ENCODE data around the gene DIP2B. TPM values are rescaled to one million over a fixed set of nuclear protein-coding genes. Genes with fewer than 3 reads are reported as not detected.

Gene DIP2B
- polyA plus RNA-seq, 1 donor from 2014 or later = 44.0 TPM

DNA sequence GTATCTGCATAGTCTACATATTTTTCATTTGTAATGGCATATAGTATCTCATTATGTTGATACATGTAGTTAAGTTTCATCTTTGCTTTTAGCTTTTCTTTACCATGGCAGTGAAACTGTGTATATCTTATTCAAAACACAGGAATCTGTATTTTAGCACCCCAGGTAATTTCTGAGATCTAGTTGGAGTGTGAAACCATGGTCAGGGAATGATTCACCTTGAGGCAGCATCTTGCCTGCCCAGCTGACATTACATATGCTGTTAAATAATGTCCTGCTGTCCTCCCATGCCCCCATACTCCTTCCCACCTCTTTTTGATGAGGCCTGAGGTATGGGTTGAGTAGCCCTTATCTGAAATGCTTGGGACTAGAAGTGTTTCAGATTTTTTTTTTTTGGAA is 133.7 kb downstream of the DIP2B start:
- no peaks in the 10 kb centered on the region for H3K27me3 ChIP-seq (ENCODE audit: insufficient read depth, low read depth, low read length)
- no peaks in the 10 kb centered on the region for H4K20me1 ChIP-seq (ENCODE audit: insufficient read depth)
- TF ChIP-seq POLR2AphosphoS5 (IDR thresholded peaks at IDR 0.05) (no peak), RAD21 (conservative IDR thresholded peaks at IDR 0.05) (no peak), MXI1 (conservative IDR thresholded peaks at IDR 0.05; ENCODE audit: poor library complexity, severe bottlenecking) (no peak), SMC3 (conservative IDR thresholded peaks at IDR 0.05; ENCODE audit: poor library complexity) (no peak)
- H3F3A ChIP-seq (ENCODE audit: insufficient read depth, low read length, poor library complexity, severe bottlenecking) = no peaks in the 10 kb centered on the region
- H3K36me3 ChIP-seq (ENCODE audit: insufficient read depth, low read length) = no peaks in the 10 kb centered on the region
- no peaks in the 10 kb centered on the region for H3K79me2 ChIP-seq (replicated peaks; ENCODE audit: insufficient read depth, low read length)
- H3K9me3 ChIP-seq (ENCODE audit: low read length) = no peaks in the 10 kb centered on the region
- H3K27ac ChIP-seq (ENCODE audit: low read length) = no peak overlapping the region
- H3K9me2 ChIP-seq (ENCODE audit: insufficient read depth, low read length) = no peaks in the 10 kb centered on the region
- no peak overlapping the region for H3K4me2 ChIP-seq (ENCODE audit: low read length)
- H2AFZ ChIP-seq (ENCODE audit: low read depth, low read length) = no peak overlapping the region
- H3K9ac ChIP-seq (ENCODE audit: low read length) = no peak overlapping the region
- no peak overlapping the region for H3K4me3 ChIP-seq (ENCODE audit: low read length)

DNA sequence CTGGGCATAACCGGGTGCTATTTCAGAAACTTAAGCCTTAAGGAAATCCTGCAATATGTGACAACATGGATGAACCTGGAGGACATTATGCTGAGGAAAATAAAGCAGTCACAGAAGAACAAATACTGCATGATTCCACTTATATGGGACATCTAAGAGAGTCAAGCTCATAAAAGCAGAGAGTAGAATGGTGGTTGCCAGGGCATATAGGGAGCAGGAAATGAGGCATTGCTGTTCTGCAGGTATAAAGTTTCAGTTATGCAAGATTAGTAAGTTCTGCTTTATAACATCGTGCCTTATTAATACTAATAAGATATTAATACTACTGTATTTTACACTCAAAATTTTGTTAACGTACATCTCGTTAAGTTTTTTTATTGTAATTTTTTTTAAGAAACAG is 134.9 kb downstream of the DIP2B start:
- Histone ChIP-seq H3K79me2 (replicated peaks; ENCODE audit: insufficient read depth, low read length) (no peaks in the 10 kb centered on the region), H2AFZ (ENCODE audit: low read depth, low read length) (no peak overlapping the region), H3F3A (ENCODE audit: insufficient read depth, low read length, poor library complexity, severe bottlenecking) (no peaks in the 10 kb centered on the region), H4K20me1 (ENCODE audit: insufficient read depth) (no peaks in the 10 kb centered on the region), H3K4me3 (ENCODE audit: low read length) (no peak overlapping the region), H3K36me3 (ENCODE audit: insufficient read depth, low read length) (no peaks in the 10 kb centered on the region), H3K9me2 (ENCODE audit: insufficient read depth, low read length) (no peaks in the 10 kb centered on the region), H3K4me2 (ENCODE audit: low read length) (no peak overlapping the region), H3K27me3 (ENCODE audit: insufficient read depth, low read depth, low read length) (no peaks in the 10 kb centered on the region), H3K9me3 (ENCODE audit: low read length) (no peaks in the 10 kb centered on the region), H3K9ac (ENCODE audit: low read length) (no peak overlapping the region), H3K27ac (ENCODE audit: low read length) (no peak overlapping the region)
- TF ChIP-seq EZH2 (IDR thresholded peaks at IDR 0.05; ENCODE audit: borderline replicate concordance, insufficient read depth, low read length, poor library complexity, severe bottlenecking) = no peak
- TF ChIP-seq, protein P1, sequence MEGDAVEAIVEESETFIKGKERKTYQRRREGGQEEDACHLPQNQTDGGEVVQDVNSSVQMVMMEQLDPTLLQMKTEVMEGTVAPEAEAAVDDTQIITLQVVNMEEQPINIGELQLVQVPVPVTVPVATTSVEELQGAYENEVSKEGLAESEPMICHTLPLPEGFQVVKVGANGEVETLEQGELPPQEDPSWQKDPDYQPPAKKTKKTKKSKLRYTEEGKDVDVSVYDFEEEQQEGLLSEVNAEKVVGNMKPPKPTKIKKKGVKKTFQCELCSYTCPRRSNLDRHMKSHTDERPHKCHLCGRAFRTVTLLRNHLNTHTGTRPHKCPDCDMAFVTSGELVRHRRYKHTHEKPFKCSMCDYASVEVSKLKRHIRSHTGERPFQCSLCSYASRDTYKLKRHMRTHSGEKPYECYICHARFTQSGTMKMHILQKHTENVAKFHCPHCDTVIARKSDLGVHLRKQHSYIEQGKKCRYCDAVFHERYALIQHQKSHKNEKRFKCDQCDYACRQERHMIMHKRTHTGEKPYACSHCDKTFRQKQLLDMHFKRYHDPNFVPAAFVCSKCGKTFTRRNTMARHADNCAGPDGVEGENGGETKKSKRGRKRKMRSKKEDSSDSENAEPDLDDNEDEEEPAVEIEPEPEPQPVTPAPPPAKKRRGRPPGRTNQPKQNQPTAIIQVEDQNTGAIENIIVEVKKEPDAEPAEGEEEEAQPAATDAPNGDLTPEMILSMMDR (IDR thresholded peaks at IDR 0.05; ENCODE audit: poor library complexity, severe bottlenecking) = no peak
- TF ChIP-seq, protein P2, sequence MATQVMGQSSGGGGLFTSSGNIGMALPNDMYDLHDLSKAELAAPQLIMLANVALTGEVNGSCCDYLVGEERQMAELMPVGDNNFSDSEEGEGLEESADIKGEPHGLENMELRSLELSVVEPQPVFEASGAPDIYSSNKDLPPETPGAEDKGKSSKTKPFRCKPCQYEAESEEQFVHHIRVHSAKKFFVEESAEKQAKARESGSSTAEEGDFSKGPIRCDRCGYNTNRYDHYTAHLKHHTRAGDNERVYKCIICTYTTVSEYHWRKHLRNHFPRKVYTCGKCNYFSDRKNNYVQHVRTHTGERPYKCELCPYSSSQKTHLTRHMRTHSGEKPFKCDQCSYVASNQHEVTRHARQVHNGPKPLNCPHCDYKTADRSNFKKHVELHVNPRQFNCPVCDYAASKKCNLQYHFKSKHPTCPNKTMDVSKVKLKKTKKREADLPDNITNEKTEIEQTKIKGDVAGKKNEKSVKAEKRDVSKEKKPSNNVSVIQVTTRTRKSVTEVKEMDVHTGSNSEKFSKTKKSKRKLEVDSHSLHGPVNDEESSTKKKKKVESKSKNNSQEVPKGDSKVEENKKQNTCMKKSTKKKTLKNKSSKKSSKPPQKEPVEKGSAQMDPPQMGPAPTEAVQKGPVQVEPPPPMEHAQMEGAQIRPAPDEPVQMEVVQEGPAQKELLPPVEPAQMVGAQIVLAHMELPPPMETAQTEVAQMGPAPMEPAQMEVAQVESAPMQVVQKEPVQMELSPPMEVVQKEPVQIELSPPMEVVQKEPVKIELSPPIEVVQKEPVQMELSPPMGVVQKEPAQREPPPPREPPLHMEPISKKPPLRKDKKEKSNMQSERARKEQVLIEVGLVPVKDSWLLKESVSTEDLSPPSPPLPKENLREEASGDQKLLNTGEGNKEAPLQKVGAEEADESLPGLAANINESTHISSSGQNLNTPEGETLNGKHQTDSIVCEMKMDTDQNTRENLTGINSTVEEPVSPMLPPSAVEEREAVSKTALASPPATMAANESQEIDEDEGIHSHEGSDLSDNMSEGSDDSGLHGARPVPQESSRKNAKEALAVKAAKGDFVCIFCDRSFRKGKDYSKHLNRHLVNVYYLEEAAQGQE (IDR thresholded peaks at IDR 0.05; ENCODE audit: borderline replicate concordance) = no peak
- TF ChIP-seq RAD21 (conservative IDR thresholded peaks at IDR 0.05) = no peak
- TF ChIP-seq SMC3 (conservative IDR thresholded peaks at IDR 0.05; ENCODE audit: poor library complexity) = no peak
- TF ChIP-seq MXI1 (conservative IDR thresholded peaks at IDR 0.05; ENCODE audit: poor library complexity, severe bottlenecking) = no peak
- no peak for TF ChIP-seq TAF1 (IDR thresholded peaks at IDR 0.05; ENCODE audit: low read depth)
- TF ChIP-seq POLR2AphosphoS5 (IDR thresholded peaks at IDR 0.05) = no peak
- TF ChIP-seq EP300 (conservative IDR thresholded peaks at IDR 0.05; ENCODE audit: poor library complexity, severe bottlenecking) = no peak

Data from neural cell (in vitro differentiated cells).